Measurements from ENCODE around the gene TOM1L1.

DNA sequence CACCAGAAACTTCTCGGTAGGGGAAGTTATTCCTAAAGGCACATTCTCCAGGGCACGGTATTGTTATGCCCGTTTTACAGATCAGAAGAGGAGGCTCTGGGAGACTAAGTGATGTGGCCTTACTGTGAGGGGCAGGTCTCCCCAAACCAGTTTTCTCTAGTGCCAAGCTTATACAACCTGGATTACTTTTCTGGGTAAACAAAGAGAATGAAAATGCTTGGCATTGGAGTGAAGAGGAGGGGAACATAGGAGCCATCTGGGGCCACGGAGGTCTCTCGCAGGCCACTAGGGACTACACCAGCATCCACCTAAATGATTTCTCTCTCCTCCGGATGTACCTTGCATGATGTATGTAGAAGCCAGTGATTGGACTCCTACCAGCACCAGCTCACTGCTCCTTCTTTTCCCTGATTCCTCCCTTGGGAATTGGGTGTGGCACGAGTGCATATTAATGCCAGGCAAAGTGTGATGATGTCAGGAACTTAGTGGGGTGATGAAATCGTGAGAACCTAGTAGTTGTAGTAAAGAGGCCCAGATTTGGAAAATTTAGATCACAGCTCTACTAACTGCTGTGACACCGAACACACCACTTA lies 674 bp downstream of the TOM1L1 start:
- TF ChIP-seq EZH2 (IDR thresholded peaks at IDR 0.05; ENCODE audit: low read length, unreplicated experiment) (no peak), EZH2phosphoT487 (IDR thresholded peaks at IDR 0.05; ENCODE audit: borderline replicate concordance, low read length) (no peak)
- TF ChIP-seq, protein P1, sequence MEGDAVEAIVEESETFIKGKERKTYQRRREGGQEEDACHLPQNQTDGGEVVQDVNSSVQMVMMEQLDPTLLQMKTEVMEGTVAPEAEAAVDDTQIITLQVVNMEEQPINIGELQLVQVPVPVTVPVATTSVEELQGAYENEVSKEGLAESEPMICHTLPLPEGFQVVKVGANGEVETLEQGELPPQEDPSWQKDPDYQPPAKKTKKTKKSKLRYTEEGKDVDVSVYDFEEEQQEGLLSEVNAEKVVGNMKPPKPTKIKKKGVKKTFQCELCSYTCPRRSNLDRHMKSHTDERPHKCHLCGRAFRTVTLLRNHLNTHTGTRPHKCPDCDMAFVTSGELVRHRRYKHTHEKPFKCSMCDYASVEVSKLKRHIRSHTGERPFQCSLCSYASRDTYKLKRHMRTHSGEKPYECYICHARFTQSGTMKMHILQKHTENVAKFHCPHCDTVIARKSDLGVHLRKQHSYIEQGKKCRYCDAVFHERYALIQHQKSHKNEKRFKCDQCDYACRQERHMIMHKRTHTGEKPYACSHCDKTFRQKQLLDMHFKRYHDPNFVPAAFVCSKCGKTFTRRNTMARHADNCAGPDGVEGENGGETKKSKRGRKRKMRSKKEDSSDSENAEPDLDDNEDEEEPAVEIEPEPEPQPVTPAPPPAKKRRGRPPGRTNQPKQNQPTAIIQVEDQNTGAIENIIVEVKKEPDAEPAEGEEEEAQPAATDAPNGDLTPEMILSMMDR (conservative IDR thresholded peaks at IDR 0.05; ENCODE audit: low read depth, low read length): no peak

Data from PC-3 (cell line).